PC-3 (cell line): ENCODE measurements around the gene PLIN5.

Experiments used
- EZH2 ChIP-seq: fragments of 300-600 bp; sonication (generic); IDR thresholded peaks from one replicate; pipeline ENCODE4 v1.6.1; 2017; ENCODE audit warnings: antibody characterized with exemption, mild to moderate bottlenecking, low read length; ENCODE audit not compliant: unreplicated experiment
- EZH2phosphoT487 ChIP-seq: fragments of 300-600 bp; sonication (generic); IDR thresholded peaks from 2 replicates; pipeline ENCODE4 v1.6.1; 2018; ENCODE audit warnings: mild to moderate bottlenecking, antibody characterized with exemption, low read length, borderline replicate concordance
- TF ChIP-seq, protein P1 (sequence below): fragments of 300-600 bp; sonication (generic); conservative IDR thresholded peaks from 2 replicates; pipeline ENCODE4 v1.5.1; 2017; ENCODE audit warnings: antibody characterized with exemption, low read depth, mild to moderate bottlenecking, low read length

DNA sequence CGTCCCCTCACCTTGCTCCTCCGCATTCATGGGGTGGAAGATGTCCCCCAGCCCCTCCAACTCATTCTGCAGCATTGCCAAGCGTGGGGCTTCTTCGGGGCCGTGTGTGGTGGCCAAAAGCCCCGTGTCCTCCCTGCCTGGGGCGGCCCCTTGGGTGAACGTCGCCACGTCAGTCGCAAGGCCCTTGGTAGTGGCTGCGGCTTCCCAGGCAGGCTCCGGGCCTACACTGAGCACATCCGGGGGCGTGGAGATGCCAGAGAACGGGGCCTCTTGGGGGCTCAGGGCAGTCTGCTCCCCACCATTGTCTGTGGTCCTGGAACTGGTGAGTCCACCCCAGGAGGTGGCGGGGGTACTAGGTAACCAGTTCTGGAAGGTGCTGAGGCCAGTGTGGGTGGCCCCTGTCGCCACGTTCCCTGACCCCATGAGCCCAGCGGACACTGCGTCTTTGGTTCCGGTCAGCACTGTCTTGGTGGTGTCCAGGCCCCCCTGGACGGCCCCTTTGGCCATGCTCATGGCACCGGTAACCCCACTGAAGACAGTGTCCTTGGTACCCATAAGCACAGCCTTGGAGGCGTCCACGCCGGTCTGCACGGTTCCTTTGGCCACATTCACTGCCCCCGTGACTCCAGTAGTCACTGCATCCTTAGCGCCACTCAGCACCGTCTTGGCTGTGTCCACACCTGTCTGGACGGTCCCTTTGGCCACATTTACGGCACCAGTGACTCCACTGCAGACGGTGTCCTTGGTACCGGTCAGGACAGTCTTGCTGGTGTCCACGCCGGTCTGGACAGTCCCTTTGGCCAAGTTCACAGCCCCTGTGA lies 24.4 kb downstream of the PLIN5 start:
- TF ChIP-seq, protein P1, sequence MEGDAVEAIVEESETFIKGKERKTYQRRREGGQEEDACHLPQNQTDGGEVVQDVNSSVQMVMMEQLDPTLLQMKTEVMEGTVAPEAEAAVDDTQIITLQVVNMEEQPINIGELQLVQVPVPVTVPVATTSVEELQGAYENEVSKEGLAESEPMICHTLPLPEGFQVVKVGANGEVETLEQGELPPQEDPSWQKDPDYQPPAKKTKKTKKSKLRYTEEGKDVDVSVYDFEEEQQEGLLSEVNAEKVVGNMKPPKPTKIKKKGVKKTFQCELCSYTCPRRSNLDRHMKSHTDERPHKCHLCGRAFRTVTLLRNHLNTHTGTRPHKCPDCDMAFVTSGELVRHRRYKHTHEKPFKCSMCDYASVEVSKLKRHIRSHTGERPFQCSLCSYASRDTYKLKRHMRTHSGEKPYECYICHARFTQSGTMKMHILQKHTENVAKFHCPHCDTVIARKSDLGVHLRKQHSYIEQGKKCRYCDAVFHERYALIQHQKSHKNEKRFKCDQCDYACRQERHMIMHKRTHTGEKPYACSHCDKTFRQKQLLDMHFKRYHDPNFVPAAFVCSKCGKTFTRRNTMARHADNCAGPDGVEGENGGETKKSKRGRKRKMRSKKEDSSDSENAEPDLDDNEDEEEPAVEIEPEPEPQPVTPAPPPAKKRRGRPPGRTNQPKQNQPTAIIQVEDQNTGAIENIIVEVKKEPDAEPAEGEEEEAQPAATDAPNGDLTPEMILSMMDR, result no peak
- no peak for TF ChIP-seq EZH2phosphoT487
- no peak for TF ChIP-seq EZH2
